CD14-positive monocyte (primary cell): Measurements from ENCODE around the gene ZG16B. TPM values are rescaled to one million over a fixed set of nuclear protein-coding genes. Genes with fewer than 3 reads are reported as not detected.
A peak's percentile ranks its signal among the peaks of the same experiment; 100 is the strongest.

Source experiments
- DNase-seq, 3 donors: peaks; one replicate each; pipeline ENCODE4 v3.0.0-alpha.2; 2011 to 2022
- H2AFZ ChIP-seq: 2 replicates; pipeline ENCODE4 v1.6.0; 2012; ENCODE audit warnings: mild to moderate bottlenecking, low read depth, low read length, inconsistent platforms; ENCODE audit not compliant: insufficient read depth, poor library complexity, severe bottlenecking
- H3K27ac ChIP-seq, 2 donors: 1 replicate in 1 of 2; 2 replicates in 1 of 2; pipeline ENCODE4 v1.5.1; 2012 to 2013; ENCODE audit warnings: low read length in 2 of 2, control low read depth in 1 of 2, inconsistent platforms in 1 of 2, low read depth in 1 of 2, mild to moderate bottlenecking in 1 of 2
- H3K27me3 ChIP-seq, 2 donors: one replicate each; pipeline versions ENCODE4 v1.6.0 to v1.6.1; 2011 to 2013; ENCODE audit warnings: low read length in 2 of 2; ENCODE audit not compliant: control insufficient read depth in 2 of 2, insufficient read depth in 2 of 2
- H3K36me3 ChIP-seq, 2 donors: replicated peaks in 1 of 2; 1 replicate in 1 of 2; 2 replicates in 1 of 2; pipeline versions ENCODE4 v1.5.1 to v1.6.1; 2012 to 2013; ENCODE audit warnings: low read length in 2 of 2, control low read depth in 1 of 2, inconsistent platforms in 1 of 2, mild to moderate bottlenecking in 1 of 2; ENCODE audit not compliant: insufficient read depth in 2 of 2, control insufficient read depth in 1 of 2
- H3K4me1 ChIP-seq, 2 donors: 1 replicate in 1 of 2; 2 replicates in 1 of 2; pipeline versions ENCODE4 v1.5.1 to v1.6.1; 2012 to 2013; ENCODE audit warnings: low read length in 2 of 2, control low read depth in 1 of 2, inconsistent platforms in 1 of 2, mild to moderate bottlenecking in 1 of 2, moderate library complexity in 1 of 2; ENCODE audit not compliant: insufficient read depth in 2 of 2, control insufficient read depth in 1 of 2
- H3K4me2 ChIP-seq: replicated peaks from 2 replicates; pipeline ENCODE3; 2012; ENCODE audit warnings: low read length, moderate library complexity, mild to moderate bottlenecking; ENCODE audit not compliant: poor library complexity, severe bottlenecking; ENCODE audit errors: extremely low read depth
- H3K4me3 ChIP-seq, 3 experiments: fragments of 200-600 bp in 1 of 3; sonication (generic) in 1 of 3; replicated peaks in 1 of 3; 1 replicate in 2 of 3; 2 replicates in 1 of 3; pipeline ENCODE4 v1.5.1; 2011 to 2013; ENCODE audit warnings: low read length in 3 of 3, mild to moderate bottlenecking in 3 of 3, control low read depth in 2 of 3, low read depth in 2 of 3, inconsistent platforms in 1 of 3, moderate library complexity in 1 of 3
- H3K79me2 ChIP-seq: 2 replicates; pipeline ENCODE4 v1.6.0; 2012; ENCODE audit warnings: mild to moderate bottlenecking, control low read depth, inconsistent platforms, low read length, moderate library complexity; ENCODE audit not compliant: insufficient read depth
- H3K9ac ChIP-seq: 2 replicates; pipeline ENCODE4 v1.6.0; 2017; ENCODE audit warnings: low read length, mild to moderate bottlenecking; ENCODE audit not compliant: insufficient read depth, poor library complexity, severe bottlenecking
- H3K9me3 ChIP-seq, 2 donors: replicated peaks in 1 of 2; 1 replicate in 1 of 2; 2 replicates in 1 of 2; pipeline versions ENCODE4 v1.5.1 to v1.6.1; 2012 to 2013; ENCODE audit warnings: low read length in 2 of 2, control low read depth in 1 of 2; ENCODE audit not compliant: control insufficient read depth in 1 of 2, insufficient read depth in 1 of 2
- H4K20me1 ChIP-seq: 2 replicates; pipeline ENCODE4 v1.6.0; 2012; ENCODE audit warnings: mild to moderate bottlenecking, low read length, control low read depth, moderate library complexity; ENCODE audit not compliant: insufficient read depth
- H3K27ac Mint-ChIP-seq, 7 donors: one replicate each; pipeline ENCODE4 v1.8.0; 2020; ENCODE audit warnings: mild to moderate bottlenecking in 7 of 7, mixed read lengths in 7 of 7, moderate library complexity in 6 of 7, inconsistent platforms in 2 of 7
- H3K27me3 Mint-ChIP-seq, 3 donors: one replicate each; pipeline ENCODE4 v1.8.0; 2021 to 2022; ENCODE audit warnings: low read depth in 3 of 3, mild to moderate bottlenecking in 3 of 3, mixed read lengths in 3 of 3, moderate library complexity in 3 of 3, inconsistent platforms in 1 of 3
- H3K36me3 Mint-ChIP-seq, 2 donors: one replicate each; pipeline ENCODE4 v1.8.0; 2020; ENCODE audit warnings: mixed read lengths in 2 of 2, inconsistent platforms in 1 of 2, mild to moderate bottlenecking in 1 of 2
- H3K4me1 Mint-ChIP-seq: one replicate; pipeline ENCODE4 v1.8.0; 2020; ENCODE audit warnings: mild to moderate bottlenecking, mixed read lengths
- H3K4me3 Mint-ChIP-seq, 2 donors: one replicate each; pipeline ENCODE4 v1.8.0; 2020; ENCODE audit warnings: mild to moderate bottlenecking in 2 of 2, mixed read lengths in 2 of 2, moderate library complexity in 1 of 2
- H3K9me3 Mint-ChIP-seq, 7 donors: one replicate each; pipeline ENCODE4 v1.8.0; 2020 to 2022; ENCODE audit warnings: mixed read lengths in 7 of 7, mild to moderate bottlenecking in 6 of 7, moderate library complexity in 6 of 7, inconsistent platforms in 2 of 7
- WGBS: methylation state at CpG from one replicate; pipeline ENCODE4 v1.1.5; 2013; ENCODE audit warnings: missing lambda C conversion rate; ENCODE audit not compliant: insufficient coverage; 5-methylcytosine and 5-hydroxymethylcytosine counted together
- intact Hi-C, 2 donors: fragments of 100-400 bp; cut with micrococcal nuclease; formaldehyde crosslinking; loops; one replicate each; pipeline versions ENCODE4 v1.15.0 to v1.15.1; 2023
- polyA plus RNA-seq, 3 donors: library from polyadenylated mRNA; depleted of rRNA in 1 of 3; unstranded in 2 of 3; stranded (reverse) in 1 of 3; fragments of 300-500 nt in 2 of 3; fragments of >200 nt in 1 of 3; fragmentation: Illumina TruSeq in 2 of 3; gene quantifications; 1 replicate in 2 of 3; 2 replicates in 1 of 3; pipeline ENCODE4 v1.2.3, GENCODE V29; 2012 to 2021
- TF ChIP-seq, protein P1 (sequence below): fragments of 200-600 bp; IDR thresholded peaks from one replicate; pipeline ENCODE4 v1.8.0; 2022; ENCODE audit warnings: antibody characterized with exemption, mild to moderate bottlenecking

ZG16B gene
- polyA plus RNA-seq, 3 donors = 6.8 to 12.9 (median 11.0) TPM

GRCh38 chr16:2792940-2793339 lies 37.2 kb upstream of the ZG16B start:
- Mint-ChIP-seq H3K4me3 (peak overlapping the region in 1 of 2 donors; percentile 85), H3K27me3 (peaks cover 17 to 21% (median 20%) of the 10 kb centered on the region in 3 donors), H3K27ac (peak overlapping the region; percentile 94 to 99 (median 96)), H3K36me3 (no peaks in the 10 kb centered on the region), H3K4me1 (peaks cover 60% of the 10 kb centered on the region), H3K9me3 (peaks cover 0 to 2% (median 0%) of the 10 kb centered on the region in 7 donors)
- Histone ChIP-seq H3K4me1 (peaks cover 48 to 61% of the 10 kb centered on the region in 2 donors), H3K36me3 (no peaks in the 10 kb centered on the region), H3K27me3 (peaks cover under 1 to 12% of the 10 kb centered on the region in 2 donors), H2AFZ (no peak overlapping the region), H3K79me2 (no peaks in the 10 kb centered on the region), H4K20me1 (no peaks in the 10 kb centered on the region), H3K4me3 (peak overlapping the region in 1 of 3 experiments; percentile 46), H3K9ac (no peak overlapping the region), H3K27ac (peak overlapping the region; percentile 72 to 84), H3K9me3 (no peaks in the 10 kb centered on the region), H3K4me2 (peak overlapping the region; percentile 52)
- TF ChIP-seq, protein P1, sequence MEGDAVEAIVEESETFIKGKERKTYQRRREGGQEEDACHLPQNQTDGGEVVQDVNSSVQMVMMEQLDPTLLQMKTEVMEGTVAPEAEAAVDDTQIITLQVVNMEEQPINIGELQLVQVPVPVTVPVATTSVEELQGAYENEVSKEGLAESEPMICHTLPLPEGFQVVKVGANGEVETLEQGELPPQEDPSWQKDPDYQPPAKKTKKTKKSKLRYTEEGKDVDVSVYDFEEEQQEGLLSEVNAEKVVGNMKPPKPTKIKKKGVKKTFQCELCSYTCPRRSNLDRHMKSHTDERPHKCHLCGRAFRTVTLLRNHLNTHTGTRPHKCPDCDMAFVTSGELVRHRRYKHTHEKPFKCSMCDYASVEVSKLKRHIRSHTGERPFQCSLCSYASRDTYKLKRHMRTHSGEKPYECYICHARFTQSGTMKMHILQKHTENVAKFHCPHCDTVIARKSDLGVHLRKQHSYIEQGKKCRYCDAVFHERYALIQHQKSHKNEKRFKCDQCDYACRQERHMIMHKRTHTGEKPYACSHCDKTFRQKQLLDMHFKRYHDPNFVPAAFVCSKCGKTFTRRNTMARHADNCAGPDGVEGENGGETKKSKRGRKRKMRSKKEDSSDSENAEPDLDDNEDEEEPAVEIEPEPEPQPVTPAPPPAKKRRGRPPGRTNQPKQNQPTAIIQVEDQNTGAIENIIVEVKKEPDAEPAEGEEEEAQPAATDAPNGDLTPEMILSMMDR = no peak
- no CpG with 5 or more reads among the region's 10 CpGs for WGBS
- intact Hi-C loops = no loop called here
- DNase-seq = peak in 2 of 3 donors; percentile 32 to 33

DNA sequence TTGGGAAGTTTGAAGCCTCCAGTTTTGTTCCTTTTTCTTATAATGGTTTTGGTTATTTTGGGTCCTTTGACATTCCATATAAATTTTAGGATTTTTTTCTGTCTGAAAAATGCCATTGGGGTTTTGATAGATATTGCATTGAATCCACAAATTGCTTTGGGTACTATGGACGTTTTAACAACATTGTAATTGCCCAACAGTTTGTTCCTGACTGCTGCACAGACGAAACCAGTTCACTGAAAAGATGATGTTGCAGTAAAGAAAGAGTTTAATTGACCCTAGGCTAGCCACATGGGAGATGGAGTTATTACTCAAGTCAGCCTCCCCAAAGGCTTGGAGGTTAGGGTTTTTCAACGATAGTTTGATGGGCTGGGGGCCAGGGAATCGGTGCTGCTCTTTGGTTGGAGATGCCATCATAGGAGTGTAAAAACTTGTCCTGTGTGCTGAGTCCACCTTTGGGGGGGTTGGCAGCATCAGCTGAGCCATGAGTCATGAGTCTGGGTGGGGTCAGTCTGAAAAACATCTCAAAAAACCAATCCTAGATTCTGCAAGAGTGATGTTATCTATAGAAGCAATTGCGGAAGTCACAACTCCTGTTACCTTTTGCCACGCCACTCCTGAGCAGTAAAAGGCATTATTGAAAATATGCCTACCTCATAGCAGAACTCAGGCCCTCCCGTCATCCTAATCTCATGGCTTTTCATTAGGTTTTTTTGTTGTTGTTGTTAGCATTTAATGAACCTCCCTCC lies 34.5 kb upstream of the ZG16B start:
- H3K4me2 ChIP-seq = peak overlapping the region; percentile 44
- no peaks in the 10 kb centered on the region for H3K27me3 ChIP-seq
- Mint-ChIP-seq H3K9me3 (peaks cover 0 to 2% (median 0%) of the 10 kb centered on the region in 7 donors), H3K36me3 (no peaks in the 10 kb centered on the region), H3K4me3 (peak overlapping the region in 1 of 2 donors; percentile 62), H3K27ac (peak overlapping the region; percentile 85 to 96 (median 92)), H3K27me3 (peaks cover 0 to 7% (median 7%) of the 10 kb centered on the region in 3 donors), H3K4me1 (peaks cover 66% of the 10 kb centered on the region)
- 0% methylated on average over 1 of the region's 7 CpGs for WGBS
- H3K4me3 ChIP-seq = peak overlapping the region in 1 of 3 experiments; percentile 30
- intact Hi-C loops = no loop called here
- peak overlapping the region; percentile 58 to 81 for H3K27ac ChIP-seq
- no peaks in the 10 kb centered on the region for H4K20me1 ChIP-seq
- H3K4me1 ChIP-seq = peaks cover 55 to 74% of the 10 kb centered on the region in 2 donors
- TF ChIP-seq, protein P1 = no peak
- no peaks in the 10 kb centered on the region for H3K36me3 ChIP-seq
- H2AFZ ChIP-seq = no peak overlapping the region
- H3K79me2 ChIP-seq = no peaks in the 10 kb centered on the region
- no peaks in the 10 kb centered on the region for H3K9me3 ChIP-seq
- peak; percentile 44 to 58 (median 50) for DNase-seq
- no peak overlapping the region for H3K9ac ChIP-seq
